ENCODE data around the gene CFAP68. TPM values are rescaled to one million over a fixed set of nuclear protein-coding genes. Genes with fewer than 3 reads are reported as not detected.
A peak's percentile ranks its signal among the peaks of the same experiment; 100 is the strongest.

The CFAP68 gene
- total and polyA plus RNA-seq, 9 of the 15 experiments (the other 6 are each of a cell fraction or from before 2014, with no cell fraction given): 22.8 to 72.3 (median 52.5) TPM

DNA sequence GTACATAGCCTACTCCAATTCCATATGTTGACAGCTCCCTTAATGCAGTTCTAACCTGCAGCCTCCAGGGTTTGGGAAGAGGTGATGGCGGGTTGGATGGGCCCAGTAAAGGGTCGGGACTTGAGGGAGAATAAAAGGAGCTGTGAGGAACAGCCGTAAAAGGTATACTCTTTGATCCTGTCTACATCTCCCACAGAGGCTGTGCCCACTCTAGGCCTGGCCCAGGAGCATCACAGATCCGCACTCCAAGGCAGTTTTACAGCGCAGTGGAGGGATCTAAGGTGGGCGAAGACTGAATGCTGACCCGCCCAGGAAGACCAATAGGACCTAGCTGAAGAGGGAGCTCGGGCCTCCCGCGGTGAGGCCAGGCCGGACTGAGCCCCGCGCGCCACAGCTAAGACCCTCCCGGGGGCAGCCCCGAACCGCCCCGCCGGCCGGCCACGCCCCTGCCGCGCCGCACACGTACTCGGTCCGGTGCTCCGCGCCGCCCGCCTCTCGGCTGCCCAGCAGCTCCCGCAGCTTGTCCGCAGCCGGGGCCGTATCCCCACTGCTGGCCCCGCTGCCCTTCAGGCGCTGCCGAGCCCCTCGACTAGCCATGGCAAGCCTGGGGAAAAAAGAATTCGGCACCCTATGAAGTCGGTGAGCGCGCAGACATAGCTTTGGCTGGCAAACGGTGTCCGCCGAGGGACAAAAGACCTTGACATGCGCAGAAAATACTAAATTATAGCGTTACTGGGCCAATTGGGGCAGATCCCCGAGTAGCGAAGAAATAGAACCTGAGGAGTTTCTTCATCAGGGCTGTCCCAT lies 8.3 kb upstream of the CFAP68 start, which contains the start of gene ALG9 (continued):
- TF ChIP-seq RNF2 (IDR thresholded peaks at IDR 0.05): no peak
- TF ChIP-seq LEF1 (IDR thresholded peaks at IDR 0.05): no peak
- no peak for TF ChIP-seq PTBP1 (IDR thresholded peaks at IDR 0.05; ENCODE audit: low read depth, low read length)
- TF ChIP-seq EHMT2 (IDR thresholded peaks at IDR 0.05): peak; percentile 86
- peak; percentile 21; the same call in 1 of the 2 replicates for TF ChIP-seq EP300 (IDR thresholded peaks at IDR 0.05; ENCODE audit: low read length)
- TF ChIP-seq, protein P1, sequence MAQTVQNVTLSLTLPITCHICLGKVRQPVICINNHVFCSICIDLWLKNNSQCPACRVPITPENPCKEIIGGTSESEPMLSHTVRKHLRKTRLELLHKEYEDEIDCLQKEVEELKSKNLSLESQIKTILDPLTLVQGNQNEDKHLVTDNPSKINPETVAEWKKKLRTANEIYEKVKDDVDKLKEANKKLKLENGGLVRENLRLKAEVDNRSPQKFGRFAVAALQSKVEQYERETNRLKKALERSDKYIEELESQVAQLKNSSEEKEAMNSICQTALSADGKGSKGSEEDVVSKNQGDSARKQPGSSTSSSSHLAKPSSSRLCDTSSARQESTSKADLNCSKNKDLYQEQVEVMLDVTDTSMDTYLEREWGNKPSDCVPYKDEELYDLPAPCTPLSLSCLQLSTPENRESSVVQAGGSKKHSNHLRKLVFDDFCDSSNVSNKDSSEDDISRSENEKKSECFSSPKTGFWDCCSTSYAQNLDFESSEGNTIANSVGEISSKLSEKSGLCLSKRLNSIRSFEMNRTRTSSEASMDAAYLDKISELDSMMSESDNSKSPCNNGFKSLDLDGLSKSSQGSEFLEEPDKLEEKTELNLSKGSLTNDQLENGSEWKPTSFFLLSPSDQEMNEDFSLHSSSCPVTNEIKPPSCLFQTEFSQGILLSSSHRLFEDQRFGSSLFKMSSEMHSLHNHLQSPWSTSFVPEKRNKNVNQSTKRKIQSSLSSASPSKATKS (CRISPR knock-in tag; IDR thresholded peaks at IDR 0.05): no peak
- peak; percentile 62 for TF ChIP-seq CCNT2 (IDR thresholded peaks at IDR 0.05; ENCODE audit: borderline replicate concordance, extremely low read depth, insufficient read length, low read depth, low read length)
- TF ChIP-seq CREB1 (IDR thresholded peaks at IDR 0.05): 0 out of 2 replicates have a peak, but pooled peaks have one; percentile 36
- no peak for TF ChIP-seq CREB1 (CRISPR knock-in tag; IDR thresholded peaks at IDR 0.05)
- TF ChIP-seq CEBPB (tag; IDR thresholded peaks at IDR 0.05): no peak
- no peak for TF ChIP-seq SREBF2 (CRISPR knock-in tag; IDR thresholded peaks at IDR 0.05)
- TF ChIP-seq RAD21 (CRISPR knock-in tag; conservative IDR thresholded peaks at IDR 0.05 in 1 of 2, IDR thresholded peaks at IDR 0.05 in 1 of 2): no peak
- TF ChIP-seq, protein P2, sequence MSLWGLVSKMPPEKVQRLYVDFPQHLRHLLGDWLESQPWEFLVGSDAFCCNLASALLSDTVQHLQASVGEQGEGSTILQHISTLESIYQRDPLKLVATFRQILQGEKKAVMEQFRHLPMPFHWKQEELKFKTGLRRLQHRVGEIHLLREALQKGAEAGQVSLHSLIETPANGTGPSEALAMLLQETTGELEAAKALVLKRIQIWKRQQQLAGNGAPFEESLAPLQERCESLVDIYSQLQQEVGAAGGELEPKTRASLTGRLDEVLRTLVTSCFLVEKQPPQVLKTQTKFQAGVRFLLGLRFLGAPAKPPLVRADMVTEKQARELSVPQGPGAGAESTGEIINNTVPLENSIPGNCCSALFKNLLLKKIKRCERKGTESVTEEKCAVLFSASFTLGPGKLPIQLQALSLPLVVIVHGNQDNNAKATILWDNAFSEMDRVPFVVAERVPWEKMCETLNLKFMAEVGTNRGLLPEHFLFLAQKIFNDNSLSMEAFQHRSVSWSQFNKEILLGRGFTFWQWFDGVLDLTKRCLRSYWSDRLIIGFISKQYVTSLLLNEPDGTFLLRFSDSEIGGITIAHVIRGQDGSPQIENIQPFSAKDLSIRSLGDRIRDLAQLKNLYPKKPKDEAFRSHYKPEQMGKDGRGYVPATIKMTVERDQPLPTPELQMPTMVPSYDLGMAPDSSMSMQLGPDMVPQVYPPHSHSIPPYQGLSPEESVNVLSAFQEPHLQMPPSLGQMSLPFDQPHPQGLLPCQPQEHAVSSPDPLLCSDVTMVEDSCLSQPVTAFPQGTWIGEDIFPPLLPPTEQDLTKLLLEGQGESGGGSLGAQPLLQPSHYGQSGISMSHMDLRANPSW (CRISPR knock-in tag; IDR thresholded peaks at IDR 0.05): peak; percentile 94; the same call in 1 of the 2 replicates
- TF ChIP-seq KLF6 (CRISPR knock-in tag; IDR thresholded peaks at IDR 0.05; ENCODE audit: borderline replicate concordance): no peak
- TF ChIP-seq PML (IDR thresholded peaks at IDR 0.05; ENCODE audit: low read length): 0 out of 2 replicates have a peak, but pooled peaks have one; percentile 46
- no peak for TF ChIP-seq MCM3 (IDR thresholded peaks at IDR 0.05)
- TF ChIP-seq ZNF707 (CRISPR knock-in tag; conservative IDR thresholded peaks at IDR 0.05): no peak
- TF ChIP-seq TRIM24 (IDR thresholded peaks at IDR 0.05): peak in 1 of 2 experiments; percentile 44; a peak in 1 of 4 replicates
- TF ChIP-seq NR1H2 (CRISPR knock-in tag; IDR thresholded peaks at IDR 0.05): no peak
- TF ChIP-seq CAMTA2 (CRISPR knock-in tag; conservative IDR thresholded peaks at IDR 0.05): 0 out of 2 replicates have a peak, but pooled peaks have one; percentile 56
- TF ChIP-seq, protein P3, sequence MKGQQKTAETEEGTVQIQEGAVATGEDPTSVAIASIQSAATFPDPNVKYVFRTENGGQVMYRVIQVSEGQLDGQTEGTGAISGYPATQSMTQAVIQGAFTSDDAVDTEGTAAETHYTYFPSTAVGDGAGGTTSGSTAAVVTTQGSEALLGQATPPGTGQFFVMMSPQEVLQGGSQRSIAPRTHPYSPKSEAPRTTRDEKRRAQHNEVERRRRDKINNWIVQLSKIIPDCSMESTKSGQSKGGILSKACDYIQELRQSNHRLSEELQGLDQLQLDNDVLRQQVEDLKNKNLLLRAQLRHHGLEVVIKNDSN (CRISPR knock-in tag; IDR thresholded peaks at IDR 0.05): 0 out of 2 replicates have a peak, but pooled peaks have one; percentile 17
